WTC11 (cell line): ENCODE data around the gene INTS2. TPM values are rescaled to one million over a fixed set of nuclear protein-coding genes. Genes with fewer than 3 reads are reported as not detected.

Source experiments
- ATAC-seq: fragments of 200-7000 bp; cut with Tn5 transposase; 2 replicates; pipeline ENCODE4 v1.10.0; 2021; ENCODE audit warnings: mild to moderate bottlenecking, moderate library complexity
- CTCF ChIA-PET: fragments of 300-600 bp; sonication (Branson Sonifier 250); formaldehyde crosslinking; loops from one replicate; lab custom pipeline; 2021; ENCODE audit warnings: antibody characterized with exemption; lab: Charles Lee
- POLR2A ChIA-PET: fragments of 350-600 bp; sonication (Branson Sonifier 250); formaldehyde crosslinking; loops from one replicate; lab custom pipeline; 2021; ENCODE audit warnings: antibody characterized with exemption; lab: Charles Lee
- DNase-seq: peaks from one replicate; pipeline ENCODE4 v3.0.0; 2021; ENCODE audit warnings: low spot score
- H3K27ac Mint-ChIP-seq: 2 replicates; pipeline ENCODE4 v1.8.0; 2021; ENCODE audit warnings: mixed read lengths
- H3K27me3 Mint-ChIP-seq: 2 replicates; pipeline ENCODE4 v1.8.0; 2021; ENCODE audit warnings: low read depth, mild to moderate bottlenecking, moderate library complexity, mixed read lengths
- H3K36me3 Mint-ChIP-seq: 2 replicates; pipeline ENCODE4 v1.8.0; 2021; ENCODE audit warnings: mixed read lengths
- H3K4me1 Mint-ChIP-seq: 2 replicates; pipeline ENCODE4 v1.8.0; 2022; ENCODE audit warnings: mixed read lengths
- H3K4me3 Mint-ChIP-seq: 2 replicates; pipeline ENCODE4 v1.8.0; 2021; ENCODE audit warnings: mild to moderate bottlenecking, moderate library complexity, mixed read lengths
- H3K9me3 Mint-ChIP-seq: 2 replicates; pipeline ENCODE4 v1.8.0; 2021; ENCODE audit warnings: mixed read lengths
- ATF3 ChIP-seq: sonication (generic); formaldehyde crosslinking; conservative IDR thresholded peaks from 2 replicates; pipeline ENCODE4 v1.8.1; 2022; ENCODE audit warnings: mild to moderate bottlenecking, missing genetic modification reagents
- ELF4 ChIP-seq: sonication (generic); formaldehyde crosslinking; IDR thresholded peaks from 2 replicates; pipeline ENCODE4 v1.8.1; 2022; ENCODE audit warnings: low read depth, mild to moderate bottlenecking, moderate library complexity, missing genetic modification reagents
- NFE2L1 ChIP-seq: sonication (generic); formaldehyde crosslinking; IDR thresholded peaks from 2 replicates; pipeline ENCODE4 v1.8.1; 2023; ENCODE audit warnings: missing genetic modification reagents
- NFYB ChIP-seq: sonication (generic); formaldehyde crosslinking; conservative IDR thresholded peaks from 2 replicates; pipeline ENCODE4 v1.8.0; 2022; ENCODE audit warnings: low read depth, missing genetic modification reagents
- NR1H2 ChIP-seq: sonication (generic); formaldehyde crosslinking; IDR thresholded peaks from 2 replicates; pipeline ENCODE4 v1.9.0; 2021; ENCODE audit warnings: mild to moderate bottlenecking, moderate library complexity, missing genetic modification reagents
- PREB ChIP-seq: sonication (generic); formaldehyde crosslinking; IDR thresholded peaks from 2 replicates; pipeline ENCODE4 v1.8.1; 2022; ENCODE audit warnings: mild to moderate bottlenecking, missing genetic modification reagents, moderate library complexity, borderline replicate concordance
- SMAD3 ChIP-seq: sonication (generic); formaldehyde crosslinking; IDR thresholded peaks from 2 replicates; pipeline ENCODE4 v1.8.0; 2022; ENCODE audit warnings: missing genetic modification reagents, mild to moderate bottlenecking, borderline replicate concordance
- ZBTB21 ChIP-seq: sonication (generic); formaldehyde crosslinking; IDR thresholded peaks from 2 replicates; pipeline ENCODE4 v1.8.1; 2023; ENCODE audit warnings: mild to moderate bottlenecking, missing genetic modification reagents, borderline replicate concordance
- ZNF423 ChIP-seq: fragments of 250-450 bp; sonication (Bioruptor Pico); IDR thresholded peaks from 2 replicates; pipeline ENCODE4 v2.1.2; 2022; ENCODE audit warnings: mild to moderate bottlenecking, moderate library complexity
- total RNA-seq: library from RNA; stranded (reverse); gene quantifications from 3 replicates; pipeline ENCODE4 v1.2.3, GENCODE V29; 2021
- TF ChIP-seq, protein P1 (sequence below): fragments of 250-450 bp; sonication (Bioruptor Pico); conservative IDR thresholded peaks from 2 replicates; pipeline ENCODE4 v1.9.0; 2021; ENCODE audit warnings: mild to moderate bottlenecking
- TF ChIP-seq, protein P2 (sequence below): sonication (generic); formaldehyde crosslinking; IDR thresholded peaks from 2 replicates; pipeline ENCODE4 v1.8.1; 2022; ENCODE audit warnings: low read depth, missing genetic modification reagents, borderline replicate concordance
- TF ChIP-seq, protein P3 (sequence below): sonication (generic); formaldehyde crosslinking; IDR thresholded peaks from 2 replicates; pipeline ENCODE4 v1.8.0; 2022; ENCODE audit warnings: mild to moderate bottlenecking, missing genetic modification reagents
- TF ChIP-seq, protein P4 (sequence below): sonication (generic); formaldehyde crosslinking; IDR thresholded peaks from 2 replicates; pipeline ENCODE4 v1.8.0; 2023; ENCODE audit warnings: missing genetic modification reagents, mild to moderate bottlenecking, borderline replicate concordance
- TF ChIP-seq, protein P5 (sequence below): sonication (generic); formaldehyde crosslinking; IDR thresholded peaks from 2 replicates; pipeline ENCODE4 v1.8.0; 2022; ENCODE audit warnings: mild to moderate bottlenecking, missing genetic modification reagents

Gene INTS2
- total RNA-seq, 1 experiment from 2014 or later: 24.9 TPM

GRCh38 chr17:61966191-61966590 lies 38.4 kb upstream of the INTS2 start:
- Mint-ChIP-seq H3K4me1 (no peaks in the 10 kb centered on the region), H3K36me3 (peaks cover 68% of the 10 kb centered on the region), H3K9me3 (no peaks in the 10 kb centered on the region), H3K27me3 (no peaks in the 10 kb centered on the region), H3K4me3 (no peak overlapping the region), H3K27ac (no peak overlapping the region)
- TF ChIP-seq NR1H2 (CRISPR knock-in tag) (no peak), ELF4 (CRISPR knock-in tag) (no peak), ATF3 (no peak), ZBTB21 (CRISPR knock-in tag) (no peak), NFE2L1 (CRISPR knock-in tag) (no peak), ZNF423 (CRISPR knock-in tag) (no peak), NFYB (CRISPR knock-in tag) (no peak), SMAD3 (CRISPR knock-in tag) (no peak), PREB (CRISPR knock-in tag) (no peak)
- TF ChIP-seq, protein P1, sequence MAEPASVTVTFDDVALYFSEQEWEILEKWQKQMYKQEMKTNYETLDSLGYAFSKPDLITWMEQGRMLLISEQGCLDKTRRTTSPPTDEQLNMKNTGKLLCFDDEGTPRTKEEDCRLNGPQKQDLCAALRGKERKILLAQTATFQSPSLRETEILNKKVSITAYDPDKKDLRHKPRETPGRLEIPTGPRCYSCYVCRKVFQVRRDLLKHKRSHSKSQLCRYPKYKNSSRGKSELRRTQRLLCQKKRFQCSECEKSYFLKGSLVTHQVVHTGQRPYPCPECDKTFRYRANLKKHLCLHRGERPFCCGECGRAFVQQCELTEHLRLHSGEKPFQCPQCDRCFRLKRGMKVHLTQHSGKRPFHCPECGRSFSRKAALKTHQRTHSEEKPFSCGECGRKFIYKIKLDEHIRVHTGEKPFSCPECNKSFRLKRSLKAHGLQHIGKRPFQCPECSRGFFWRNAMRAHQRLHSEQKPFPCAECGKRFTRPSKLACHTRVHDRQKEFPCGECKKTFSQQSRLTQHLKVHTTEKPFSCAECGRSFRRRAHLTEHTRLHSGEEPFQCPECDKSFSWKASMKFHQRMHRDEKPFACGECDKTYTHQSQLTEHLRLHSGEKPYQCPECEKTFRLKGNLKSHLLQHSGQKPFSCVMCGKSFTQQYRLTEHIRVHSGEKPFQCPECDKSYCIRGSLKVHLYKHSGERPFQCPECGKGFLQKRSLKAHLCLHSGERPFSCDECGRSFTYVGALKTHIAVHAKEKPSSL (CRISPR knock-in tag): no peak
- TF ChIP-seq, protein P2, sequence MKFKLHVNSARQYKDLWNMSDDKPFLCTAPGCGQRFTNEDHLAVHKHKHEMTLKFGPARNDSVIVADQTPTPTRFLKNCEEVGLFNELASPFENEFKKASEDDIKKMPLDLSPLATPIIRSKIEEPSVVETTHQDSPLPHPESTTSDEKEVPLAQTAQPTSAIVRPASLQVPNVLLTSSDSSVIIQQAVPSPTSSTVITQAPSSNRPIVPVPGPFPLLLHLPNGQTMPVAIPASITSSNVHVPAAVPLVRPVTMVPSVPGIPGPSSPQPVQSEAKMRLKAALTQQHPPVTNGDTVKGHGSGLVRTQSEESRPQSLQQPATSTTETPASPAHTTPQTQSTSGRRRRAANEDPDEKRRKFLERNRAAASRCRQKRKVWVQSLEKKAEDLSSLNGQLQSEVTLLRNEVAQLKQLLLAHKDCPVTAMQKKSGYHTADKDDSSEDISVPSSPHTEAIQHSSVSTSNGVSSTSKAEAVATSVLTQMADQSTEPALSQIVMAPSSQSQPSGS (CRISPR knock-in tag): no peak
- TF ChIP-seq, protein P3, sequence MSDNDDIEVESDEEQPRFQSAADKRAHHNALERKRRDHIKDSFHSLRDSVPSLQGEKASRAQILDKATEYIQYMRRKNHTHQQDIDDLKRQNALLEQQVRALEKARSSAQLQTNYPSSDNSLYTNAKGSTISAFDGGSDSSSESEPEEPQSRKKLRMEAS (CRISPR knock-in tag): no peak
- TF ChIP-seq, protein P4, sequence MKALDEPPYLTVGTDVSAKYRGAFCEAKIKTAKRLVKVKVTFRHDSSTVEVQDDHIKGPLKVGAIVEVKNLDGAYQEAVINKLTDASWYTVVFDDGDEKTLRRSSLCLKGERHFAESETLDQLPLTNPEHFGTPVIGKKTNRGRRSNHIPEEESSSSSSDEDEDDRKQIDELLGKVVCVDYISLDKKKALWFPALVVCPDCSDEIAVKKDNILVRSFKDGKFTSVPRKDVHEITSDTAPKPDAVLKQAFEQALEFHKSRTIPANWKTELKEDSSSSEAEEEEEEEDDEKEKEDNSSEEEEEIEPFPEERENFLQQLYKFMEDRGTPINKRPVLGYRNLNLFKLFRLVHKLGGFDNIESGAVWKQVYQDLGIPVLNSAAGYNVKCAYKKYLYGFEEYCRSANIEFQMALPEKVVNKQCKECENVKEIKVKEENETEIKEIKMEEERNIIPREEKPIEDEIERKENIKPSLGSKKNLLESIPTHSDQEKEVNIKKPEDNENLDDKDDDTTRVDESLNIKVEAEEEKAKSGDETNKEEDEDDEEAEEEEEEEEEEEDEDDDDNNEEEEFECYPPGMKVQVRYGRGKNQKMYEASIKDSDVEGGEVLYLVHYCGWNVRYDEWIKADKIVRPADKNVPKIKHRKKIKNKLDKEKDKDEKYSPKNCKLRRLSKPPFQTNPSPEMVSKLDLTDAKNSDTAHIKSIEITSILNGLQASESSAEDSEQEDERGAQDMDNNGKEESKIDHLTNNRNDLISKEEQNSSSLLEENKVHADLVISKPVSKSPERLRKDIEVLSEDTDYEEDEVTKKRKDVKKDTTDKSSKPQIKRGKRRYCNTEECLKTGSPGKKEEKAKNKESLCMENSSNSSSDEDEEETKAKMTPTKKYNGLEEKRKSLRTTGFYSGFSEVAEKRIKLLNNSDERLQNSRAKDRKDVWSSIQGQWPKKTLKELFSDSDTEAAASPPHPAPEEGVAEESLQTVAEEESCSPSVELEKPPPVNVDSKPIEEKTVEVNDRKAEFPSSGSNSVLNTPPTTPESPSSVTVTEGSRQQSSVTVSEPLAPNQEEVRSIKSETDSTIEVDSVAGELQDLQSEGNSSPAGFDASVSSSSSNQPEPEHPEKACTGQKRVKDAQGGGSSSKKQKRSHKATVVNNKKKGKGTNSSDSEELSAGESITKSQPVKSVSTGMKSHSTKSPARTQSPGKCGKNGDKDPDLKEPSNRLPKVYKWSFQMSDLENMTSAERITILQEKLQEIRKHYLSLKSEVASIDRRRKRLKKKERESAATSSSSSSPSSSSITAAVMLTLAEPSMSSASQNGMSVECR (CRISPR knock-in tag): no peak
- TF ChIP-seq, protein P5, sequence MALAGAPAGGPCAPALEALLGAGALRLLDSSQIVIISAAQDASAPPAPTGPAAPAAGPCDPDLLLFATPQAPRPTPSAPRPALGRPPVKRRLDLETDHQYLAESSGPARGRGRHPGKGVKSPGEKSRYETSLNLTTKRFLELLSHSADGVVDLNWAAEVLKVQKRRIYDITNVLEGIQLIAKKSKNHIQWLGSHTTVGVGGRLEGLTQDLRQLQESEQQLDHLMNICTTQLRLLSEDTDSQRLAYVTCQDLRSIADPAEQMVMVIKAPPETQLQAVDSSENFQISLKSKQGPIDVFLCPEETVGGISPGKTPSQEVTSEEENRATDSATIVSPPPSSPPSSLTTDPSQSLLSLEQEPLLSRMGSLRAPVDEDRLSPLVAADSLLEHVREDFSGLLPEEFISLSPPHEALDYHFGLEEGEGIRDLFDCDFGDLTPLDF (CRISPR knock-in tag): no peak
- CTCF ChIA-PET: interaction anchor here (1.0 kb wide), 1 partner anchor 144 kb away, joined by 3 read pairs; no protein-coding TSS in a partner anchor
- DNase-seq: no peak
- ATAC-seq: no peak
- POLR2A ChIA-PET: no interaction called here
